DMS153 treated with DMSO at 0.1 percent for 48 hours (cell line): ENCODE data around the gene SCIMP.
"Not testable (repeated sequence)": the region's sequence is repeated elsewhere in the genome, so short reads cannot be mapped to it uniquely, and the experiment has no call there.

Experiments
- DNase-seq: peaks from one replicate; lab custom pipeline; 2025; ENCODE audit not compliant: unreplicated experiment; lab: John Stamatoyannopoulos, UW

Gene SCIMP

DNA sequence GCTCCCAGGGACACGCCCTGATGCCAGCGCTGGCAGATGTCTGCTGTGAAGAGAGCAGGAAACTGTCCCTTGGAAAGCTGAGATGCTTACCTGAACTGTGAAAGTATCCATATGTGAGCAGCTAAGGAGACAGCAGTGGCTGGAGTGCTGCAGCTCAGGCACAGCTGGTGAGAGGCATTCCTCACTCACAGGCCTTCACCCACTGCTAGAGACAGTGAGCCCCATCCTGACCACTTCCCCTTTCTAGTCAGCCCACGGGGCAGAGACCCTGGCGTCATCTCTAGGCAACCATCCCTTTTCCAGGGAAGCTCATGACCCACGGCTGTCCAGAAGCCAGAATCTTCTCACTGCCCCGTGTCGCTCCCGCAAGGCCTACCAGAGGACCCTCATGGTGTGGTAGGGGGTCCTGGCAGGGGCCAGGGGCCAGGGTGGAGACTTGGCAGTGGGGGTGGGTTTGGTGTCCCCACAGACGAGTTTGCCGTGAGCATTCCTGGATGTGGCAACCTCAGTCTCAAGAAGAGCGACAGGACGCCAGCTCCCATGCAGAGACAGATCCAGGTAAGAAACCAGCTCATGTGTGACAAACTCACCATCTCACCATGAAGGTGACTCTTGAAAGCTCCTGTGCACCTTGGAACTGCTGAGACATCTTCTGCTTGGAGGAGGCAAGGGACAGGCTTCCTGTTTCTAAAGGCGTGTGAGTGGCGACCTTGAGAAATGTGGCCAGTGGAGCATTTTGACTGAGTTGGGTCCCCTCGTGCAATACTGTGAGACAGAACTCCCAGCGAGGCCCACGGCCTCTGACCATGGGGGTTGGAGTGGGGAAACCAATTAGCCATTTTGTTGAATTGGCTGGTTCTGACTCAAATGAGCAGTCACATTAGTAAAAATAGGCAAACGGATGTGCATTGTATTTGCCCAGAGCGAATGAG lies at the start of gene SCIMP:
SCIMP (minus strand) TSS at position 216 of the 932 bp plus-strand sequence; CDS start at position 111, 105 bp downstream.
- no peak for DNase-seq

DNA sequence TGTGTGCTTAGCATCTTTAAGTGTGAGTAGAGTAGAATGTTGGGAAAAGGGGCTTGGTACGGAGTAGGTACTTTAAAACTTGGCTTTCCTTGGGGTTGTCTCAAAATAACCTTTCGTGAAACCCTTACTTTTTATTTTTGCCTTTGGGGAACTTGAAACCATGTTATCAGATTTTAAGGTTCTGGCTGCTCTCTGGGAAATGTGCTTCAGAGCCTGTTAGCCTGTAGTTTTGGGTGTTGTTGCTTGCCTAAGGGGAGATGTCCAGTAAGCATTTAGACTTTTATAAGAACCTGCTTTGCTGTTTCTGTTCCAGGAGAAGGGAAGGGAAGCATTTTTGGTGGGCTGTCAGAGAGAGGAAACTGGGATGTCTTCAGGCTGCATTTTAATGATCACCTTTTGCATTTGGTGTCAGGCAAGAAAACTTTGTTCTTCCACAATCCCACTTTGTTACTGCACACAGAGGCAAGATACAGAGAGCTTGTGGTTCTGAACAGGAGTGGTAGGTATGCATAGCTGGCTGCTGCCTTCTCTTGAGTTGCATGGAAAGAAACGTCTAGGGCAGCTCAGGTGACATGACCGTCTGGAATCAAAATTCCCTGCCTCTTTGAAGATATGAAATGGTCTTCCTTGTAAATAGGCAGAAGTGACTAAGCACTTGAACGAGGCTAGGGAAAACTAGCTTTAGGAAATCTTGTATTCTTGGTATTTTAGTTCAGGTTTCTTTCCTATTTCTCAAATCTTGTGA lies 49.1 kb upstream of the SCIMP start:
- no peak for DNase-seq

DNA sequence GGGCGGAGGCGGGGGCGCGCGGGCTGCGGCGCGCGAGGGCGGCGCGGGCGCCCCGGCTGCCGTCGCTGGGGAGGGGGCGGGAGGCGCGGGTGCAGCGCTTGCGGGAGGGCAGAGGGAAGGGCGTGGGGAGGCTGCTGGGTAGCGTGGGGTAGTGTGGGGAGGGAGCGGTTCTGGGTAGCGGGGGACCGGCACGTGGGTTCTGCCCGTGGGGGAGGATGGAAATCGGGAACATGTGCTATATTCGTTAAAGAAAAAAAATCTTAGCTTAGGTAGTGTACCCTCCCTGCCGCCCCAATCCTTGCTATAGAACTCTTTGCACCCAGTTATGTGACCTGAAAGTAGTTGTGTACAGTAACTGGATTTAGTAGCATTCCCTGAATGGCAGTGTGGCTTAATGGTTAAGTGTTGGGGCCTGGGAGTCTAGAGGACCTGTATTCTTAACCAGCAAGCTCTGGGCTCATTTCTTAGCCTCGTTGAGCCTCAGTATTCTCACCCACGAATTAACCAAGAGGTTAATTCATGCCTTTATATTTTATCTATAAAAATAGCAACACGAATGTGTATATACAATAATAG lies 48.1 kb upstream of the SCIMP start:
- no peak for DNase-seq

DNA sequence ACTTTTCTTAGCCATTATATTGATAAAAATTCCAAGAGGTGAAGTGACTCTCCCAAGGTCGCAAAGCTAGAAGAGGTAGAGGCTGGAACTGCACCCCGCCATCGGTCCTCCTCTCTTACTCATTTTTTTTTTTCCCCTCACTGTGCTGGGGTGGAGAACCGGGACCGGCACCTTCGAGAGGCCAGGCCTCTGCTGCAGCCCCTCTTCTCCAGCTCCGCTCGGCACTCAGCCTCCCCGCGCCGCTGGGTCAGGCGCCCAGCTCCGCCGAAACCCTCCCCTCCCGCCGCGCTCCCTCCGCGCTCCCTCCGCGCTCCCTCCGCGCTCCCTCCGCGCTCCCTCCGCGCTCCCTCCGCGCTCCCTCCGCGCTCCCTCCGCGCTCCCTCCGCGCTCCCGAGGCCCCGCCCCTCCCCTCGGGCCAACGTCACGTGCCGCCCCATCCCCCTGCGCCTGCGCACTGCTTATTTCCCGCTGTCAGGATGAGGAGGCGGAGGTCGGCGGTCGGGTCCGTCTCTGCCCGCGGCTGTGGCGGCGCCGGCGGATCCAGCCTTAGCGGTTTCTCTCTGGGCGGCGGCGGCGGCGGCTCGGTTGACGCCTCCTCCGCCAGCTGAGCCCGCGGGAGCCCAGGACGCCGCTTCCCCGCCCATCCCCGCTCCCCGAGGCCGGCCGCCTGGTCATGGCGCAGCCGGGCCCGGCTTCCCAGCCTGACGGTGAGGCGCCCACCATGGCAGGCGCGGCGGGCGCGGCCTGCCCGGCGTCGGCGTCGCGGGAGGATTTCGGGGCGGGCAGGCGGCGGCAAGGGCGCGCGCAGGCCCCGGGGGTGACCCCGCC lies 47.4 kb upstream of the SCIMP start, which contains the start of gene RABEP1:
RABEP1 (plus strand) TSS at position 471 of the 828 bp plus-strand sequence; CDS start at position 674, 203 bp downstream.
- peak; percentile 10 for DNase-seq

DNA sequence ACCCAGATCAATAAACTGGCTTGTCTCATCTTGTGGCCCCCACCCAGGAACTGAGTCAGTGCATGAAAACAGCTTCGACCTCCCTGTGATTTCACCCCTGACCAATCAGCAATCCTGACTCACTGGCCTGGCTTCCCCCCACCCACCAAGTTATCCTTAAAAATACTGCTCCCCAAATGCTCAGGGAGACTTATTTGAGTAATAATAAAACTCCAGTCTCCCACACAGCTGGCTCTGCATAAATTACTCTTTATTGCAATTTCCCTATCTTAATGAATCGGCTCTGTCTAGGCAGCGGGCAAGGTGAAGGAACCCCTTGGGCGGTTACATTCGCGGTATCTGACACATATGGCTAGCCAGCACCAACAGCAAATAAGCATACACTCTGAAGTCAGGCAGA lies 37.7 kb upstream of the SCIMP start:
- DNase-seq, result no peak

DNA sequence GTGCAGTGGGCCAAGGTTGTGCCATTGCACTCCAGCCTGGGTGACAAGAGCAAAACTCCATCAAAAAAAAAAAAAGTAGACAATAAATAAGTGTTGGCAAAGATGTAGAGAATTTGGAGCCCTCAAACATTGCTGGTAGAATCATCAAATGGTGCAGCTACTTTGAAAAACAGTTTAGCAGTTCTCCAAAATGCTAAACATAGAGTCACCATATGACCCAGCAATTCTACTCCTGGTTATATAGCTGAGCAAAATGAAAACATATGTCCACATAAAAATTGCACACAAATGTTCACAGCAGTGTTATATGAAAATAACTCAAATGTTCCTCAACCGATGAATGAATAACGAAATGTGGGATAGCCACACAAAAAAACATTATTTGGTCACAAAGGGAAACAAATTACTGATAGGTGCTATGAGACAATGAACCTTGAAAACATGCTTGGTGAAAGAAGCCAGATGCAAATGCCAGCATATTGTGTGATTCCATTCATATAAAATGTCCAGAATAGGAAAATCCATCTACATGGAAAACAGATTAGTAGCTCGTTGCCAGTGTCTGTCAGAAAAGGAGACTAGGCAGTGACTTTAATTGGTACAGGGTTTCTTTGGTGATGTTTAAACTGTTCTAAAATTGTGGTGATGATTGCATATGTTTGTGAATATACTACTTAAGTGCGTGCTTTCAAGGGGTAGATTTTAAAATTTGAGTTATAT lies 34.7 kb upstream of the SCIMP start:
- DNase-seq, result no peak

DNA sequence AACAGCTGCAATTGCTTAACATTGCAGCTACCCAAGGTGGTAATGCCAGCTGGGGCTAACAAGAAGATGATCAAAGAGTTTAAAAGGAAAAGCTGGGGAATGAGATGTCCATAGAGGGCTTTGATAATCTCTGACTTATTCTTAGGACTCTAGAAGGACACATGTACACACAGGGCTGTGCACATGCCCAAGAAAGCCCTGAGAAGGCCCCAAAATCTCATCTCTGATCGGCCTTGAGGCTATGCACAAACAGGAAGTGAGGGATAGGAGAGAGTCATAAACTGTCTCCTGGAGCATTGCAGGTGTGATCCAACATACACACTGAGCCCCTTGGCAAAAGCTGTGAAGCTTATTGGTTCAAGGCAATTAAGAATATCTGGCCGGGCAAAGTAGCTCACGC lies 30.2 kb upstream of the SCIMP start:
- no peak for DNase-seq

DNA sequence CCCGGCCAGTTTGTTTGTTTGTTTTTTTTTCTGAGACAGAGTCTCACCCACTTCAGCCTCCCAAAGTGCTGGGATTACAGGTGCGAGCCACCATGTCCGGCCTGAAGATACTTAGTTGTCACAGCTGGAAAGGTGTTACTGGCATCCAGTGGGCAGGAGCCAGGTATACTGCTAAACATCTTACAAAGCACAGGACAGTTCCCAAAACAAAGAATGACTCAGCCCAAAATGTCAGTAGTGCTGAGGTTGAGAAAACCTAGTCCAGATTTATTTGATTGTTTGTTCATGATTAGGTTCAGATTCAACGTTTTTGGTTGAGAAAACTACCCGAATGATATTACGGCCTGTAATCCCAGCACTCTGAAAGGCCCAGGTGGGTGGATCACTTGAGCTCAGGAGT lies 28.8 kb upstream of the SCIMP start:
- DNase-seq, result no peak

DNA sequence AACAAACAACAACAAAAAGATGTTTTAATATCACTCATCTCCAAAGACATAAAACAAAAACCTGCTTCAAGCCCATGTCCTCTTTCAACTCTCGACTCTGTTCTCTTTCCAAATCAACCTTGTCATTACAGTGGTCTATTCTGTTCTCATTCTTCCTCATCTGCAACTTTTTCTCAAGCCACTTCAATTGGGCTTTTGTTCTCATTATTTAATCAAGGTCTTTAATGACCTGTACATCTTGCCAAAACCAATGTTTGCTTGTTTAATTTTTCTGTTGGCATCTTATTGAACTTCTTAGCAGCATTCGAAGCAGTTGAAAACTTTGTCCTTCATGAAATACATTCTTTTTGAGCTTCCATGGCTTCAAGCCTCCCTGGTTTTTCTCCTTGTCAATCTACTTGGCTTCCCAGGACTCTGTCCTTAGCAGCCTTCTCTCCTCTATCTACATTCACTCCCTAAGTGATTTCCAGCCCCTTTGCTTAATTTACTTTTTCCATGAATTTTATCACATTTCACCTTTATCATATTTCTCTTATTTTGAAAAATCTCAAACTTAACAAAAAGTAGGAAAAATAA lies 27.8 kb upstream of the SCIMP start:
- no peak for DNase-seq

DNA sequence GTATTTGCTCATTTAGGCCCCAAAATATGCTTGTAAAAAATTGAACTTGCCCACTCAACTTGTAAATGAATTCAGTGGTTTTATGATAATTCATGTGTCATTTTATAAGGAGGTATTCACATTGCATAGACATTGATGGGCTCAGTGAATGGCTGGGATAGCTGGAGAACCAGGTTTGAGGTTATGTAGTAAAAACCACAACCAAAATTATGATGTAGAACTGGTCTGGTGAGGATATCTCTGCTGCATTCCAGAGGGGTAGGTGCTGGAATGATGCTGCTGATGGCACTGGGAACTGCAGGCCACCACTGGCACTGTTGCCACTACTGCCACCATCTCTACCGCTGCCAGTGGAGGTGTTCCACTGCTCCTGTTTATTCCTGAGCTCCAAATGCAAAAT lies 25.9 kb upstream of the SCIMP start:
- DNase-seq, result no peak

DNA sequence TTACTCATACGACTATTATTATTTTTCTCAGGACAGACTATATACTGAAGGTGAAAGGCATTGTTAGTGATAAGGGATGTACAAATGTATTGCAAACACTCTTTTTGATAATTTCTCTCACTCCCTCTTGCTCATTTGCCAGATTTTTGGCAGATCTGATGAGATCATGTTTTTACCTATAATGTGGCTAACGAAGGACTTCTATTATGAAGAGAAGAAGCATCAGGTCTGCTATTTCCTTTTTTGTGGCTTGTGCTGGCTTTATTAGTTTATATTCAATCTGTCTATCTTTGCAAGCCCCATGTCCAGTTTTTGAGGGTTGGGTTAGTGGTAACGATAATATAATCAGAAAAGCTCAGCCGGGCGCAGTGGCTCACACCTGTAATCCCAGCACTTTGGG lies 22.5 kb upstream of the SCIMP start:
- no peak for DNase-seq

DNA sequence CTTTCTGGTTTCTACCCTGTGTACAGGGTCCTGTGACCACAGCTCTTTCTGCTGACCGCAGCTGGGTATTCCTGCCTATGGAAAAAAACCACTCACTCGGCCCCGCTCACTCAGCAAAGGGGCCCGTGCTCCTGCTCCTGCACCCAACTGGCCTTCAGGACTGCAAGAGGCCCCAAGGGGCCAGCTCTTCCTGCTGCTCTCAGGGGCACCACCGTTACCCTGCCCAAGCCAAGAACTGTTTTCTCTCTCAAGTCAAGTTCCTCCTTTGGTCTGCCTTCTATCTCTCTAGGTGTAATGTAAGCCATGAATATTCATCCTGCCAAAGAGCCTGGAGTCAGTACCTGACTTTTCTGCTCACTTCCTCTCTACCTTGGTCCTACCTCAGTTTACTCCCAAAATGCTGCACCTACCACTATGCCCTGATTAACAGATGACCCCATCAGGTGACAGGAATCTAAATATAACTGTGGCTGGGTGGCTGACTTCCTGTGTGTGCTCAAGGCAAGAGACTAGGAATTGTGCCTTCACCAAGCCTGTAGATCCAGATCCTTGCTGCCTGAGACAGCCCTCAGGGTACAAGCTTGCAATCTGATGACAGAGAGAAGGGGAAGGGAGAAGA lies 20.4 kb upstream of the SCIMP start:
- no peak for DNase-seq

DNA sequence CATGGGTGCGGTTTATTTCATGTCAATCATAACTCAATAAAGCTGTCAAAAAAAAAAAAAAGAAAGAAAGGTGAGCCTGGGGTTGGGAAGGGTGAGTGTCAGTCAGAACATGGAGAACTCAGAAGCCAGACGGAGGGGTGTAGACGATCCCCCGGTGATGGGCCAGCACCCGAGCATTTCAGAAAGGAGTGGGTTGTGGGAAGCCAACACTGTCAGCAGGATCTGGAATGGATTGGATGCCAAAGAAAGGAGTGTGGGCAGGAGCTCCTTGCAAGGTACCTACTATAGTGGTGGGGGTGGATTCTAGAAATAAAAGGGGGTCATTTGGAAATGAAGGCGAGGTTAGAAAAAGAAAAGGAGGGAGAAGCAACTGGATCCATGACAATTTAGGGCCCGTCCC lies 19.8 kb upstream of the SCIMP start:
- no peak for DNase-seq

DNA sequence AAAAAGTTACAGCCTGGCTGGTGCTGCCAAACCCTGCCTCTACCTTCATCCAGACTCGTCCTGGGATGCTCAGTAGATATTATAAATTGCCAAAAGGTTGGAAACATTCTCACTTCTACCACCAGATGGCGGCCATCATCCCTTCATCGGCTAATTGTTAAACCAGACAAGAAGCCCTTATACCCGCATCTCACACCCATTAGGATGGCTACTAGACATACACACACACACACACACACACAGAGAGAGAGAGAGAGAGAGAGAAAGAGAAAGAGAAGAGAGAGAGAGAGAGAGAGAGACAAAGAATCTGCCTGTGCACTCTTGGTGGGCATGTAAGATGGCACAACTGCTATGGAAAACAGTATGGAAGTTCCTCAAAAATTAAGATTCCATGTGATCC lies 15.0 kb upstream of the SCIMP start:
- peak; percentile 15 for DNase-seq

DNA sequence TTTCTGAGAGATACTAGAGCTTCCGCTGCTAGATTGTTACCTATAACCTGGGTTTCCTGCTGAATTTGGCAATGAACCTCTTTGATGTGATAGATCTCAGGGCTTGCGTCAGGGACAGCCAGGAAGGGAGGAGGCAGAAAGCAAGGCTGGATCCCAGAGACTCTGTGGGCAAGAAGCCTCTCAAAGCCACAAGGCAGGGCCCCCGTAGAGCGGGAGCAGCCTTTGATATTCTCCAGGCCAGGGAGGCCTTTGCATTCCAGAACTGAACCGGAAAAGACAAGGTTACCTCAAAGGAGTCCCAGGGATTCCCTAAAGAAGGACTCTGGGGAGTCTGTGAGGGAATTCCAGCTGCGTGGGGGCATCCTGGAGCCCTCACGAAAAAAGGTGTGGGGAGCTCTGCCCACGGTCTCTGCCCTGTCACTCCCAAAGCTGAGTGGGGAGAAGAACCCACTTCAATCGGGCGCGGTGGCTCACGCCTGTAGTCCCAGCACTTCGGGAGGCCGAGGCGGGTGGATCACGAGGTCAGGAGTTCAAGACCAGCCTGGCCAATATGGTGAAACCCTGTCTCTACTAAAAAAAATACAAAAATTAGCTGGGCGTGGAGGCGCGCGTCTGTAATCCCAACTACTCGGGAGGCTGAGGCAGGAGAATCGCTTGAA lies 14.3 kb upstream of the SCIMP start:
- DNase-seq, result no peak

DNA sequence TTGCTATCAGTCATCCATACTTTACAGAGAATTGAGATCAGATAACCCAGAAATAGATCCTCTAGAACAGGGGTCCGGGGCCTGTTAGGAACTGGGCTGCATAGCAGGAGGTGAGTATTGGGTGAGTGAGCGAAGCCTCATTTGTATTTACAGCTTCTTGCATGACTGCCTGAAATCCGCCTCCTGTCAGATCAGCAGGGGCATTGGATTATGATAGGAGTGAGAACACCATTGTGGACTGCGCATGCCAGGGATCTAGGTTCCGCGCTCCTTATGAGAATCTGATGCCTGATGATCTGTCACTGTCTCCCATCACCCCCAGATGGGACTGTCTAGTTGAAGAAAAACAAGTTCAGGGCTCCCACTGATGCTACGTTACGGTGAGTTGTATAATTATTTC lies 13.0 kb upstream of the SCIMP start:
- no peak for DNase-seq

DNA sequence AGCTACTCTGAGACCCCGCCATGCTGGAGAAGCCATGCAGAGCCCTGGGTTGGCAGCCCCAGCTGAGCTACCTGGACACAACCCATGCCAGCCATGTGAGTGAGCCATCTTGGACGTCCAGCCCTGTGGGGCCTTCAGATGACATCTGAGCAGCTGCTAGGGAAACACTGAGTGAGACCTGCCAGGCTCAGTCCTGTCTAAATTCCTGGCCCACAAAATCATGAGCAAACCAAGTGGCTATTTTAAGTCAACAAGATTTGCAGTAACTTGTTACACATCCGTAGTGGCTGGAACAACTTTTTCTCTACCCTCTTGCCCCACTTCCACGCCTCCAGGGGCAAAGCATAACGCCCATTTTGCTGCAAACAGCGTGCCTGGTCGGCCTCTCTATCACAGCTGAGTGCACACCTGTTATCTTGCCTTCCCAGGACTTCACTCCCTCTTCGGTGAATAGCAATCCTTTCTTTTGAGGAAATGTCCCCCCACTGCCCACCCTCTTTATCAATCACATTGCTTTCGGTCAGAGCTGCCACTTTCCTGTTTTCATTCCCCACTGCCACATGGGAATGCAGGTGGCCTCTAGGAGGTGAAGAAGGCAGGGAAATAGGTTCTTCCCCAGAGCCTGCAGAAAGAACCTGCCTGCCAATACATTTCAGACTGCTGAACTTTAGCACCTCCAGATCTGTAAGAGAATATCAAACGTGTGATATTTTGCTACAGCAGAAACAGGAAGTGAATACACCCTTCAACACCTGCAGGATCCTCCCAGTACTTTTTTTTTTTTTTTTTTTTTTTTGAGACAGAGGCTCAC lies 7.4 kb upstream of the SCIMP start:
- DNase-seq, result no peak

DNA sequence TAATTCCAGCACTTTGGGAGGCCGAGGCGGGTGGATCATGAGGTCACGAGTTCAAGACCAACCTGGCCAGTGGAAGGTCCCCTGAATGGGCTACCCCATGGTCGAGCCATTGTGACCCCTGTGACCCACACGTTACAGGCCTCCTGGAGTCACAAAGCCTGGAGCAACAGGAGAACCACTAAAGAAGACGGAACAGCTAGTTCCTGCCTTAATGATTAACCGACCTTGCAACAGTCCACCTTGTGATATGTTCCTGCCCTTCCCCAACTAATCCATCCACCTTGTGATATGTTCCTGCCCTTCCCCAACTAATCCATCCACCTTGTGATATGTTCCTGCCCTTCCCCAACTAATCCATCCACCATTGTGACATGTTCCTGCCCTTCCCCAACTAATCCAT lies 5.1 kb upstream of the SCIMP start:
- DNase-seq, result not testable (repeated sequence)
